GM13976 (cell line): ENCODE data around the gene LONRF2.

Experiments
- DNase-seq: peaks from one replicate; pipeline ENCODE4 v3.0.0; 2012; ENCODE audit warnings: low spot score
- in situ Hi-C: fragments of 300-500 bp; cut with MboI; formaldehyde crosslinking; loops from one replicate; pipeline ENCODE4 v1.12.0; 2022; ENCODE audit warnings: low sequenced_read_pairs, mixed read lengths, inconsistent platforms; ENCODE audit not compliant: unreplicated experiment
- TF ChIP-seq, protein P1 (sequence below): IDR thresholded peaks from 2 replicates; pipeline ENCODE4 v1.5.1; 2012; ENCODE audit warnings: borderline replicate concordance, mild to moderate bottlenecking; ENCODE audit not compliant: insufficient read depth; ENCODE audit errors: extremely low read depth, missing control alignments, control extremely low read depth

Gene LONRF2

DNA sequence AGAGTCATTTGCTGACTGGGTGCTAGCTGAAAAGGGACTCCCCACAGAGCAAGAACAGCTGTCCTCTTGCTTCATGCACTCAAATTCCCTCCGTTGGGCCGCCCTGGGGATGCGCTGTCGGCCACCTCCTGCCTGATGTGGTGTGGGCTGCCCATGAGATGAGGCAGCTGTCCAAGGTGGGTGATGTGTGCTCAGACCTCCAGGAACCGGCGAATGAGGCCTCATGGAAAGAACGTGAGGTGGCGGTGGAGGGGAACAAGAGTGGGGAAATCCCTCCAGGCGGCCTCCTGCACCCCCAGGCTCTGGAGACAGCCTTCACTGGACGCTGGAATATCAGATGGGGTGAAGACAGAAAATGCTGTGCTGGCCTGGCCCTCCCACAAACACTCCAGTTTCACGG lies 79.8 kb downstream of the LONRF2 start:
- TF ChIP-seq, protein P1, sequence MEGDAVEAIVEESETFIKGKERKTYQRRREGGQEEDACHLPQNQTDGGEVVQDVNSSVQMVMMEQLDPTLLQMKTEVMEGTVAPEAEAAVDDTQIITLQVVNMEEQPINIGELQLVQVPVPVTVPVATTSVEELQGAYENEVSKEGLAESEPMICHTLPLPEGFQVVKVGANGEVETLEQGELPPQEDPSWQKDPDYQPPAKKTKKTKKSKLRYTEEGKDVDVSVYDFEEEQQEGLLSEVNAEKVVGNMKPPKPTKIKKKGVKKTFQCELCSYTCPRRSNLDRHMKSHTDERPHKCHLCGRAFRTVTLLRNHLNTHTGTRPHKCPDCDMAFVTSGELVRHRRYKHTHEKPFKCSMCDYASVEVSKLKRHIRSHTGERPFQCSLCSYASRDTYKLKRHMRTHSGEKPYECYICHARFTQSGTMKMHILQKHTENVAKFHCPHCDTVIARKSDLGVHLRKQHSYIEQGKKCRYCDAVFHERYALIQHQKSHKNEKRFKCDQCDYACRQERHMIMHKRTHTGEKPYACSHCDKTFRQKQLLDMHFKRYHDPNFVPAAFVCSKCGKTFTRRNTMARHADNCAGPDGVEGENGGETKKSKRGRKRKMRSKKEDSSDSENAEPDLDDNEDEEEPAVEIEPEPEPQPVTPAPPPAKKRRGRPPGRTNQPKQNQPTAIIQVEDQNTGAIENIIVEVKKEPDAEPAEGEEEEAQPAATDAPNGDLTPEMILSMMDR: no peak
- in situ Hi-C loops: loop anchor here (10.0 kb wide), 1 partner anchor 668 kb away; no protein-coding TSS in a partner anchor
- peak; percentile 38 for DNase-seq

DNA sequence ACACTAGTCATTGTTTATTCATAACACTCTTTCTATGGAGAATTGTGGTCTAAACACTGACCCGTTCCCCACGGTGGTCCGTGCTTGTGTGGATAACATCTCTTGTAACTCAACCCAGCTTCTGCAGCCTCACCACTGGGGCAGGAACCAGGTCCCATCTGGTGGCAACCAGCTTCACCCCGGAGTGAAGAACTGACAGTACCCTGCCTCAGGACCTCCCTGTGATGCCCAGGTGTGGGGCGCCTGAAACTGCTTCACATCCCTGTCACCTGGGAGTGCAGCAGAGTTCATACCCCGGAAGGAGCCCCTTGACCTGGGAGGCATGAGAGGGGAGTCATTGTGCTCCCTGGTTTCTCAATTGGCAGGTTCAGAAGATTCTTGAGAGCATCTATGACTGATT lies 81.1 kb downstream of the LONRF2 start:
- TF ChIP-seq, protein P1: no peak
- no peak for DNase-seq
- in situ Hi-C loops: loop anchor here (10.0 kb wide), 1 partner anchor 666 kb away; no protein-coding TSS in a partner anchor

DNA sequence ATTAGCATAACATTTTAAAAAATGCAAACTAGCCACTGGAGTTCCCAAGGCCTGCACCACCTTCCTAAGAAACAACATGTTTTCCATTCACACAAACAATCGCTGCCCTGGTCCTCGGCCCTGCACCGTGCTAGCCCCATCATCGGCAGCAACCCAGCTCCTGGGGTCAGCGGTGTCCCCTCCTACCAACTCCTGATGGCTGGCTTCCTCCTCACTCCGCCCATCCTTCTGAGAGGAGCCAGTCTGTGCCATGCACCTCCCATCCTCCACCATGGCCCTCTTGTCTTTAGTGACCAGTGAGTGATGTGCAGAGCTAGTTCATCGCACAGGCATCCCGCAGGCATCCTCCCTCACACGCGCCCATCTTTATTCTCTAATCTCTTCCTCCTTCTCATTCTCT lies 81.9 kb downstream of the LONRF2 start:
- TF ChIP-seq, protein P1: no peak
- DNase-seq: no peak
- in situ Hi-C loops: loop anchor here (10.0 kb wide), 1 partner anchor 666 kb away; no protein-coding TSS in a partner anchor

DNA sequence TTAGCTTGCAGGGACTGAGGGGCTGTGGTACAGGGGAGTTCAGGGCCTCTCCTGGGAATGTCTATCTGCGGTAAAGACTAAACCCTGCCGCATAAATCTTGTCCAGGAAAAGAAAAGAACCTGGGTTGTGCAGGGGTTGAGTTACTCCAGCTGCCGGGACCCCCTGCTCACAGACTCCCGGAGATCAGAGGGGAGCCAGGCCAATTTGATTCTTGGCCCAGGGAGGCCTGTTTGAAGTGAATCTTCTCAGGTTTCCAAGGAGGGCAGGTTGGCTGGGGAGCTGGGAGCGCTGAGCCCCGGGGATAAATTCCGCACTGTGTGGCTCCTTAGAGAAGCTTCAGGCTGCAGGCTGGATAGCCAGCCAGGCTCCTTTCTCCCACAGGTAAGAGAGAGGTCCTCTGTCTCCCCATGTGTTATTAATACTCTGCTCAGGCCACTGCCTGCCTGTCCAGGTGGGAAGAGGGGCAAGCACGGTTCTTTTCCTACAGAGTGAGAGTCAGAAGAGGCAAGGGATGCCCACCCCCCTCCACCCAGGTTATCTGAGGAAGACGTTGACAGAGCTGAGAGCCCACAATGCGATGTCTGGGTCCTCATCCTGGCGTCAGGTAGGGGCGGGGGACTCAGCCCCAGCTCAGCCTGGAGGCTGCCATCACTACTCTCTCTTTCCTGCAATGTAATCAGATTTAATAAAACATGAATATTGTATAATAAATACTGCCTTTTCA lies 82.7 kb downstream of the LONRF2 start:
- in situ Hi-C loops: loop anchor here (10.0 kb wide), 2 partner anchors 105 to 665 kb away; no protein-coding TSS in a partner anchor
- TF ChIP-seq, protein P1: no peak
- DNase-seq: no peak

DNA sequence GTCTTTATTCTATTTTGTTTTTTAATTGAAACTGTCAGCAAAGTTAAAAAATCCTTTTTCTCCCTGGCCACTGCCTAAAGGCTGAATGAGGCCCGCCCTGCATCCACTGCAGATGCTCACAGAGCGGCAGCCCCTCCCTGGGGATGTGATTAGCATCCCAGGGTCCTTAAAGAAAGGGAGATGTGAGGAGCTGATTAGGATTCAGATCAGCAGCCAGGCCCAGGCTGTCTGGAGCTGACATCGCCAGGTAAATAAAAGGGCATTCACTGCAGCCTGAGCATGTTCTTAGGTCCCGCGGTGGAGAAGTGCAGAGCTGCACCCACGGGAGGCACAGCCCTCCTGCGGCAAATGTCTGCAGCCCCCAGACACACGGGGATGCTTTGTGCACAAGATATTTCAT lies 83.8 kb downstream of the LONRF2 start:
- TF ChIP-seq, protein P1: no peak
- no peak for DNase-seq
- in situ Hi-C loops: loop anchor here (10.0 kb wide), 1 partner anchor 104 kb away; no protein-coding TSS in a partner anchor

DNA sequence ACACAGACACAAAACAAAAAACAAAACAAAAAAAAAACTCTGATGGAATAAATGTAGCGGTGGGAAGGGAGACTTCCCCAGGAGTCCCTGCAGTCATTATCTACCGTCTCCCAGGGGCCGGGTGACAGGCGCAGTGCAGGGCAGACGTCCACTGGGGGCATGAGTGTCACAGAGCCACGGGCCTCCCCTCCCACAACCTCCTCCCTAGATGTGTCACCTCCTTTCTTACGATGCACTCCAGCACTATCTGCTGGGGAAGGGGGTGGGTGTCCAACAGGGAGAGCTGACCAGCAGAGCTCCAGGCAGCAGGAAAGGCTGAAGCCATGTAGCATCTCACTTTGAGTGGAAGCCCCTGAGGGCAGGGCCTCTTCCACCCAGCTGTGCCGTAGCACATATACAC lies 84.5 kb downstream of the LONRF2 start:
- in situ Hi-C loops: loop anchor here (10.0 kb wide), 1 partner anchor 103 kb away; no protein-coding TSS in a partner anchor
- TF ChIP-seq, protein P1: no peak
- DNase-seq: no peak
